COLO829 (cell line): ENCODE data around the gene ADAMTS3.
"Not testable (repeated sequence)": the region's sequence is repeated elsewhere in the genome, so short reads cannot be mapped to it uniquely, and the experiment has no call there.

Experiments
- DNase-seq: peaks from one replicate; pipeline ENCODE4 v3.0.0; 2012; ENCODE audit warnings: low spot score

ADAMTS3 gene

DNA sequence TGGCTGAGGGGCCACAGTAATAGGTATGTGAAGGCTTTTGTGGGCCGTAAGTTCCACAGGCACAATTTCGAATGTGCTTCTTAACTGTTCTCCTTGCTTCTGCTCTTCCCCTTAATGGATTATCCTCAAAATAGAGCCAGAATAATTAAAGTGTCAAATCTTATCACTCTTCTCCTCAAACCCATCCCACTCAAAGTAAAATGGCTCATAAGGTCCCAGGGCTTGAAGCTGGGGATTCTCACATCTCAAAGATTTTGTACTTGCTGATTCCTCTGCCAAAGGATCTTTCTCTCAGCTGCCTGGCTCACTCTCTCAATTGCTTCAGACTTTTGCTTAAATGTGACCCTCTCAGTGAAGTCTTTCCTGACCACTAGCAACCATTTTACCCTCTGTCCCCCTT, 16.6 kb downstream of the ADAMTS3 start:
- DNase-seq = no peak

DNA sequence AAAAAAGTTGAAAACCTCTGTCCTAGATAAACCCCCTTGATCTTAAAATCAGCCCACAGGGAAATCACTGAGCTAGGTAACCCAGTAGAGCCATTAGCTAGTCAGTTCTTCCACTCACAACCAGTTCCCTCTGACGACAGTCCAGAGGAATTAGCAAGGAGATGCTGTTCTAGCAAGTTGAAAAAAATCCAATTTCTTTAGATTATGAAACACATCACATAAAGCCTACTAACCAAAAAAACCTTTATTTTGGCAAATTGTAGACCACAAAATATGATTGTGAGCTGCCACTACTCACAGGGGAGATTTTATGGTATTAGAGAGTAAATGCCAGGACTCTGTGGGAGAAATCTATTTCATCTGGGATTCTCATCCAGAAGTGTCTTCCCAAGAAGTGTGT, 22.6 kb downstream of the ADAMTS3 start:
- no peak for DNase-seq

DNA sequence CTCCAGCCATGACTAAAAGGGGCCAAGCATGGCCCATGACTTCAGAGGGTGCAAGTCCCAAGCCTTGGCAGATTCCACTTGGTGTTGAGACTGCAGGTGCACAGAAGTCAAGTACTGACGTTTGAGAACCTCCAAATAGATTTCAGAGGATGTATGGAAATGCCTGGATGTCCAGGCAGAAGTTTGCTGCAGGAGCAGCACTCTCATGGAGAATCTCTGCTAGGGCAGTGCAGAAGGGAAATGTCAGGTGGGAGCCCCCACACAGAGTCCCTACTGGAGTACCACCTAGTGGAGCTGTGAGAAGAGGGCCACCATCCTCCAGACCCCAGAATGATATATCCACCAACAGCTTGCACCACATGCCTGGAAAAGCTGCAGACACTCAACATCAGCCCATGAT, 28.3 kb downstream of the ADAMTS3 start:
- DNase-seq = not testable (repeated sequence)

DNA sequence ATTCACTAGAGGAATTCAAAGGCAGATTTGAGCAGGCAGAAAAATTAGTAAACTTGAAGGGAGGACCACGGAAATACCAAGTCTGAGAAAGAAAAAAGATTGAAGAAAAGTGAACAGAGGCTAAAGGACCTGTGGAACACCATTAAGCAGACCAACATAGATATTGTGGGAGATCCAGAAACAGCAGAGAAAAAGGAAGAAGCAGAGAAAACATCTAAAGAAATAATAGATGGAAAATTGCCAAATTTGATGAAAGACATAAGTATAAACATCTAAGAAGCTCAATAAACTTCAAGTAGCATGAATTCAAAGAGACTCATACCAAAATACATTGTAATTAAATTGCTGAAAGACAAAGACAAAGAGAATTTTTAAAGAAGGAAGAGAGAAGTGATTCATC, 31.0 kb downstream of the ADAMTS3 start:
- no peak for DNase-seq

DNA sequence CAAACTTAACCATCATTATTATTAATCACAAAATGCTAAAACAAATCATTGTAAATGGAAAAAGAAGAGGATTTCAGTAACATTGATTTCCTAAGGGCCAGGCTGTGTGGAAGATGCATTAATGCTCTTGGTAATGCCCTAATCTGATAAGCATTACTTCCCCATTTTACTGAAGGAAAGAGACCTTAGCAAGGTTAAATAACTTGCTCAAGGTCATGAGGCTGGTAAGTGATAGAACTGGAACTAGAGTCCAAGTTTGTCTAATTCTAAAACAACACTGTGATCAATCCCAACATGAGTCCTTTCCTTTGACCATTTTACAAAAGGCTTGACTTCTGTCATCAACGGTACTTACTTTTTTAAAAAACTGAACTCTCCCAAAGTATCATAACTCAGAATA, 32.6 kb downstream of the ADAMTS3 start:
- no peak for DNase-seq

DNA sequence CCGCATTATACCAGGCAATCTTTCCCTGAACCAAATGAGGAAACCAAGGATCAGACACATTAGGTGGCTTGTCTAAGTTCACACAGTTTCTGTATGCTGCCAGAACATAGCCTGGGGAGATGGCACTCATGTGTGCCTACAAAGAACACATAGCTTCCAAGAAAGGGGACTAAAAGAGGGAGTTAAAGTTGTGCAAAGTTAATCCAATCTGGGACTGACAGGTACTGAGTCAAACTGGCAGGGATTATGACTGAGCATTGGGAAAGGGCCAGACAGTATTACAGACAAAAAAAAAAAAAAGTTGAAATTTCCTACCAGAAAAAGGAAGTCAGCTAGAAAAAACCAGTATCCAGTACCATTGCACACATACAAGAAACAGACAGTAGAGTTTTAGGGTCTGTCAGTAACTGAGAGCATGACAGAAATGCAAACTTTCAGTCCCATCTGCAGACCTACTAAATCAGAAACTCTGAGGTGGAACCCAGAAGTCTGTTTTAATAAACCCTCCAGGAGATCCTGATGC, 37.2 kb downstream of the ADAMTS3 start:
- no peak for DNase-seq

DNA sequence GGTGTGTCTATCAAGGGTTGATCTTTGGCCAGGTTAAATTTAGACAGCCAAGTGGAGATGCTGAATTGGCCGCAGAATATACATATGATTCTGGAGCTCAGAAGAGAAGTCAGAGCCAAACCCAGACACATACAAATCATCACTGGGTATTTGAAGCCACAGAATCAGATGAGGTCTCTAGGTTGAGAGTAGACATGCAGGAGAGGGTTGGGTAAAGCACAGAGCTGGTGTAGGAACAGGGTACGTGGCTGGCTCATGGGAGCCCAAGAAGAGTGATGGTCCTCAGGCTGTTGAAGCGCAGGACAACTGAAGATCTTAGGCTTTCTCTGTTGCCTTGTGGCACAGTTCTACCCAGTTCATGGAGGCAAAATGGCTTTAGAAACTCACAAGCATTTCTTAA, 37.7 kb downstream of the ADAMTS3 start:
- no peak for DNase-seq

DNA sequence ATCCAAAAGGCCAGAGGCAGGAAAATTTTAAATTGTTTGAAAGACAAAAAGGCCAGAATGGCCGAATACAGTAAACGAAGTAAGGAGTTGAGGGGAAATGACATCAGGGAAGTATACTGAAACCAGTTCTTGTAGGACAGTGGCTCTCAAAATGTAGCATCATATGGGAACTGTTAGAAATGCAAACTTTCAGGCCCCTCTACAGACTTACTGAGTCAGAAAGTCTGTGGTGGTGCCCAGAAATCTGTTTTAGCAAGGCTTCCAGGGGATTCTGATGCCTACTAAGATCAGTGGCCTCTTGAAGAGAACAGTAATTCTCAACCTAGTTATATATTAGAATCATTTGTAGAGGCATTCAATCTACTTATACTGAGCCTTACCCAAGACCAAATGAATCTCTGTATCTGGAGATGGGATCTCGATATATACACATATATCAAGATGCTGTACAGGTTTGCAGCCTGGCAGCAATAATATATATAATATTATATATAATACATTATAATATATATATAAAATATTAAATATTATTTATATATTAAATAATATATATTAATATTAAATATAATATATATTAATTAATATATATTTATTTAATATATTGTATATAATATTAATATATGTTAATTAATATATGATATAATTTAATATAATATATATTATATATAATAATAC, 39.7 kb downstream of the ADAMTS3 start:
- no peak for DNase-seq

DNA sequence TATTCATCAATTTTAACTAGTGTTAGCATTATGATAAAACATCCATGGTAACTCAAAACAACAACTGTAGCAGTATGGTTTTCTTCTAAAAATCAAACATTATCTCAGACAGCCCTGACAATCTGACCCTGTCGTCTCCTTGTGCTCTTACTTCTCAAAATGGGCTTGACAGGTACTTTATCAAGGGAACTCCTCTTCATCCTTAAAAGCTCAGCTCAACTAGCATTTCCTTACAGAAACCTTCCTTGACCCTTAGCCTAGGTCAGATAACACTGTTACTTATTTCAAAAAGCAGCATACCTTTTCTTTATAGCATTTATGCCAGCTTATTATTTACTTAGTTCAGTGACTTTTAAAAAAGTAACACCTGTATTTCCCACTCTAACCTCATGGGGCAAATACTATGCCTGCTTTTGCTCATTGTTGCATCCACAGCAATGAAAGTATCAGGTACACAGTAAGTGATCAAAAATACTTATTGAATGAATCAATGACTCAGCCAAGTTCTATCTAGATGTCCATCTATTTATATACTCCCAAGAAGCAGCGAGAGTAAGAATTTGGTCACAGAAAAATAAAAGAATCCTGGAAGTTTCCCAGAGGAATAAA, 41.9 kb downstream of the ADAMTS3 start:
- no peak for DNase-seq

DNA sequence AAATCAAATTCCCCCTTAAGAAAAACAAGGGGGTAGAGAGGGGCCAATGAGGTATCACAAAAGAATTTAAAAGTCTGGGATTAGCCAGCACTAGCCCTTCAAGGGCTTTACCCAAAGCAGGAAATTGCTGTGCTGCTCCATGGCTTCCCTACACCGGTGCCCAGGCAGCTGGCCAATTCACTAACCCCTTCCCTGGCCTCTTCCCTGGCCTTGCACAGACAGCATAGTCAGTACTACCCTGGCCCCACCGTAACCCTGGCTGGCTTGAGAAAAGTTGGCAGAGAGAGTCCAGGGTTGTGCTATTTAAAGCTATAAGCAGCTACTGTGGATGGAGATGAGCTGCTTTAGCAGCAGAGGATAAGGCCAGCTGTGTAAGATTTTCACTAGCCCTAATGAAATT, 43.1 kb downstream of the ADAMTS3 start:
- no peak for DNase-seq

DNA sequence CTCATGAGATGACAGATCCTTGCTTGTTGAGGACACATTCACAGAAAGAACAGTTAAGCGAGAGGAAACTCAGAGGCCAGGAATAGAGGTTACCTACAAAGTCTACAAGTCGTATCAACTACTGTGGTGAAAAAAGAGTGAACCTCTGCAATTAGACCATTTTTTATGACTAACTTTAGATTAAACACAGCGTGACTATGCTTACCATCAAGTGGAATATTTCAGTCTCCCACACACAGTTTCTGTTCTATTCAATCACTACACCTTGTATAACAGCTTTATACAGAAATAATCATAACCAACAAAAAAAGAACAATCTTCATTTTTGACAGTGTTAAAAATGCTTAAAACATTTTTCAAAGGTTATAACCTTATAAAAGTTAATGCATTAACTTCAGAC, 46.6 kb downstream of the ADAMTS3 start:
- no peak for DNase-seq

DNA sequence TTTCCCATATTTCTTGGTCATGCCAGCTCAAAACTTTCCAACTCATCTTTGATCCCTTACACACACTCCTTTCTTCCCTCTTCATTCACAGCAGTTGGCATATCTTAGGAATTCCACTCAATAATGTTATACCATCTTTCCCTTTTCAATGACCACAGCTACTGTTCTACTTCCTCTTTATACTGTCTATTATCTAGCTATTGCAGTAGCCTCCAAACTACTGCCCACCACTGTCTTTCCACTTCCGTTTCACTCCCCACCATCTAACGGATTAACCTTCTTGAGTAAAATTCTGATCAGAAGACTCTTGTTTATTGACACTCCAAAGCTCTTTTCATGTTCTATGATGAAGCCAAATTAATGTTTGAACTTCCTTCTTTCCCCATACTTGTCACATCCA, 55.8 kb downstream of the ADAMTS3 start:
- DNase-seq = no peak

DNA sequence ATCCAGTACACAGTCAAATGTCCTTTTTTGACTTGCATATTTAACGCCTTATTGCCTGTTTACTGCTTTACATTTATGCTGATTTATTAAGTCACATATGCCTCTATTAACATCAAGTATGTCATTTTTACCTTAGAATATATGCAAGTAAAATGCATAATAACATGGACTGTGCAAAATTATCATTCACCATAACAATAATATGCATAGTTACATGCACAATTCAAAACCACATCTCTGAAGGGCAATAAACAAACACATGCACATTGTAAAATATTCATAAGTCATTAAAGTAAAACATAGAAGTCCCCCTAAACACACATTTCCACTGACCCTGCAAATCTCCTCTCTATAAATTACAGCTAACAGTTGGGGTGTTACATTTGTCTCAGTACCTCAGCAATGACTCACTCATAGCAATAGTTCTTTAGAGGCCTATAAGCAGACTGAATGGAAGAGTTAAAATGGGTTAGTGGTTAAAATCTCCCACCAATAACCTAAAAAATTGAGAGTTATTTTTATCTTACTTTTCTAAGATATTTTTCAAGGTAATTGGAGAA, 61.1 kb downstream of the ADAMTS3 start:
- DNase-seq = no peak

DNA sequence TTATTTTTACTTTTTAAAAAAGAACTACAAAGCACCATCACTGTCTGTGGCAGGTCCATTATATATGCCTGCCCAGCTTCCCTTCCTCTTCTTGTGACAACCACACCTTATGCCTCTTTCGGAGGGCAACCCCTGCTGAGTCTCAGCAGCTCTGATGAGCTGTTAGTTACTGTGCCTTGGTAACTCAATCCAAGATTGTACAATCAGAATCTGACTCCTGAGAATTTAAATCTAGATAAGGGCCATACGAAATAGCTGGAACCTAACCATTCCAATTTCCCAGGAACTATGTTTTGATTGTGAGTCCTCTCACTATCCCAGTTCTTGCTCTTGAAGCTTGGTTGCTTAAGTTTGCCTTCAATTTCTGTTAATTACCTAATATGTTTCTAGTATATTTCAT, 61.9 kb downstream of the ADAMTS3 start:
- DNase-seq = no peak

DNA sequence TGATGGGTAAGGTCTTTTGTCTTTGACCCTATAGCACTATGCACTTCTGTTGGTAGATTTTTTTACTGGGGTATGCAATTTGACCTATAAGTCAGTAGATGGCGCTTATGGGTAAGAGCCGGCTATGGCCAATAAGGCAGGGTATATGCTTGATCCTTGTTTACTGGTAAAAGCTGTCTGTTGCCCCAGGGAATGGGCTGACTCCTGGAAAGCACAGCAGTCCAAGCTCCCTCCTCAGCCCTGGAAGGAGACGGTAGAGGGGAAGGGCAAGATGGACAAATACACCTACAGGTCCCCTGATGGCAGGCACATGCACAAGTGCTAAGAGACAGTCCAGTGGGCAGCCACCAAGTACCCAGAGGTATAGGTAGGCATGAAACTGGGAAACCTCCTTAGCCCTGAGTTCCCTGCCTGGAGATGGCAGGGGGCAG, 63.7 kb downstream of the ADAMTS3 start:
- peak; percentile 64 for DNase-seq

DNA sequence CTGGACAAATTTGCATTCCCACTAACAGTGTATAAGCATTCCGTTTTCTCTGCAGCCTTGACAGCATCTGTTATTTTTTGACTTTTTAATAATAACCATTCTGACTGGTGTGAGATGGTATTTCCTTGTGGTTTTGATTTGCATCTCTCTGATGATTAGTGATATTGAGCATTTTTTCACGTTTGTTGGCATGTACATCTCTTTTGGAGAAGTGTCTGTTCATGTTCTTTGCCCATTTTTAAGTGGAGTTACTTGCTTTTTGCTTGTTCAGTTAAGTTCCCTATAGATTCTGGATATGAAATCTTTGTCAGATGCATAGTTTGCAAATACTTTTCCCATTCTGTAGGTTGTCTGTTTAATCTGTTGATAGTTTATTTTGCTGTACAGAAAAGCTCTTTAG, 68.8 kb downstream of the ADAMTS3 start:
- no peak for DNase-seq

DNA sequence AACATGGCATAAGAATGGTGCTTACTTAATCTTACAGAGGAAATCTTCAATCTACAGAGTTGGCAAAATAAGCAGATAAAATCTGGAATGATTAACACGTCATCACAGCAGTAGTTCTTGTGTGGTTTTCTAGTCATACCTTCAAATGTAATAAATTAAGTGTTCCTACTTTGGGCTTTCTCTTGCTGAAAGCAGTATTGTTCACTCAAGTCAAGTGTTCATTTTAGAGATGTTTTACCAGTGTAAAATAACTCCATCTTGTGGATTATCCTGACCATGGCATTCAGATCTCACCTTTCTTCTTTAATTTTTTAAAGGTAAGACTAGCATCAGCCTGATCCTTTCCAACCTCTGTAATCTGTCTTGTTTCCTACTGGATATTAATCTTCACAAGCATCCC, 72.9 kb downstream of the ADAMTS3 start:
- peak; percentile 17 for DNase-seq

DNA sequence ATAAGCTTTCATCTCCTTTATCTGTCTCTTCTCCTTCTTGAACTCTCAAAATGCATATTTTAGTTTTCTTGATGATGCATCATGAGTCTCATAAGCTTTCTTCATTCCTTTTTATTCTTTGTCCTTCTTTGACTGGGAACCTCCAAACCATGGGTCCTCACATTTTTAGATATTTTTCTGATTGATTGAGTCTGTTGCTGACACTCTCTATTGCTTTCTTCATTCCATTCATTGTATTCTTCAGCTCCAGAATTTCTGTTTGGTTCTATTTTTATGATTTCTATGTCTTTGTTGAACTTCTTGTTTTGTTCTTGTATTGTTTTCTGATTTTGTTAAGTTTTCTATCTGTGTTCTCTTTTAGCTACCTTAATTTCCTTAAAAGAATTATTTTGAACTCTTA, 74.9 kb downstream of the ADAMTS3 start:
- no peak for DNase-seq

DNA sequence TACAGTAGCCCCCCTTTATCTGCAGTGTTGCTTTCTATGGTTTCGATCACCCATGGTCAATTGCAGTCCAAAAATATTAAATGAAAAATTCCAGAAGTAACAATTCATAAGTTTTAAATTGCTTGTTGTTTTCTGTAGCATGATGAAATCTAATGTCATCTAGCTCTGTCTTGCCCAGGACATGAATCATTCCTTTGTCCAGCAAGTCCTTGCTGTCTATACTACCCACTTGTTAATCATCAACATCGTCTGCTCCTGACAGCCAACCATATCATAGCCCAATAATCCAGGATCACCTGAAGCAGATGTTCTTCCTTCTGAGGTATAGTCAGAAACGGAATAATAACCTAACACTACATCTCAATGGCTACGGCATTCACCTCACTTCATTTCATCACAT, 79.8 kb downstream of the ADAMTS3 start:
- peak; percentile 24 for DNase-seq

DNA sequence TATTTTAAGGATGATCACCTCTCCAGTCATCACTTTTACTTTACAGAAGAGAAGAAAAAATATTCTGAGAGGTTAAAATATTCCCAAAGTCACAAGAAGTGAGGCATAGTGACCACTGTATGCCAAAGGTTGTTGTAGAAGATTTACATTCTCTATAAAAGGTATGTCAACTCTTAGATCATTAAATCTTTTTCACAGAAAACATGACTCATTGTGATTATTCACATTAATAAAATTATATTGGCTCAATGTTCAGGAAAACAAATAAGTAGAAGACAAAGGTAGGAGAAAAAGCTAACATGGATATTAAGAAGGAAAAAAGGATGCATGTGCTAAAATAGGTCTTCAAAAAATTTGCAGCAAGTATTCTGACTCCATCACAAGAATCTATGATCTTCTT, 82.0 kb downstream of the ADAMTS3 start:
- no peak for DNase-seq

DNA sequence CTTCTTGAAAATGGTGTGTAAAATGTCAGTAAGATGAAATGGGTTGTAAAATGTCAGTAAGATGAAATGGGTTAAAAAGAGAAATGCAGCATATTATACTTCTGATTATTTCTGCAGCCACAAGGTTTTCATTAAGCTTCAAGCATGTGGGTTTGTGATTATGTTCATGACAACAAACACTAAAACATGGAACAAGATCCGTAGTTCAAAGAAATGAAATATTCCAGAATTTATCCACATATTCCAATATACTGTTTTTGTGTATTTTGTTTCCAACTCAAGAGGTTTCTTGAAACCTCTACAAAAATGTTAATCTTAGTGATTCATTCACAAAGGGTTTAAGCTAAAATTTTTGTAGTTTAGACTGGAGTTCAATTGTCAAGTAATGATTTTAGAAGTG, 84.0 kb downstream of the ADAMTS3 start:
- no peak for DNase-seq

DNA sequence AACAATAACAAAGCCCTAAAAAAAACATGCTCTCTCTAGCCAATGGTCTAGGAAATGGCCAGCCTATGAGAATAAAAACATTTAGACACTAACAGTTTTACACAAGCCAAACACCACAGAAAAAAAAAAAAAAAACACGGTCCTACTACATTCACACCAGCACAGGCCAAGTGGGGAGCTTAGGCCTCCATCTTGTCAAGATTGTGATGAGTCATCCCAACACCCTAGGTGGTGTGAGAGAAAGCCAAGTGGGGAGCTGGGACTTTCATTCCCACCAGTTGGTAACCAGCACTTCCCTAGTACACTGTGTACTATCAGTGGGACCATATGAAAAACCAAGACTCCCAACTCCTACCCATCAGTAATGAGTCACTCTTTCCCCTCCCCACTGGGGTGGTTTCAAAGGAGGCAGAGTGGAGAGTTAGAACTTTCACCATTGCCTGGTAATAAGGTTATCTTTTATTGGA, 95.6 kb downstream of the ADAMTS3 start:
- DNase-seq = no peak

DNA sequence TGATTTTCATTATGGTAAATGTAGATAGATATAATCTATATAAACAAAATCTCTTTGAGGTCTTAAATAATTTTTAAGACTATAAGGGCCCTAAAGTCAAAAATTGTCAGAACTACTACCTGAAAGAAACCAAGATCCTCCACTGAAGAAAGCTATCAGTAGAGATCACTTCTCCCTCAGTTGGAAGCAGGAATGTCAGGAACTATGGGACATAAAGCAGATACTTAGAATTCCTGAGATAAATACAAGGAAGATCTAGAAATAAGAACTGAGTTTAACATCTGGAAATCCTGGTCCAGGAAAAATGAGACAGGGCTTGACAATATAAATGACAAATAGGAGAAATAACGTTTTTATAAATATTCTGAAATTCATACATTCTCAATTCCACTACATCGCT, 97.2 kb downstream of the ADAMTS3 start:
- DNase-seq = no peak
